Retinal pigment epithelial cell (primary cell): ENCODE data around the gene PRDM9.

Source experiments
- DNase-seq: peaks from one replicate; pipeline ENCODE4 v3.0.0-alpha.2; 2010; ENCODE audit warnings: low read depth
- H3K4me3 ChIP-seq: 2 replicates; pipeline ENCODE4 v1.5.1; 2011; ENCODE audit warnings: mild to moderate bottlenecking, low read length, control low read depth, moderate library complexity
- TF ChIP-seq, protein P1 (sequence below): conservative IDR thresholded peaks from 2 replicates; pipeline ENCODE4 v1.5.1; 2011; ENCODE audit warnings: low read depth, low read length, control low read depth, inconsistent platforms

Gene PRDM9

DNA sequence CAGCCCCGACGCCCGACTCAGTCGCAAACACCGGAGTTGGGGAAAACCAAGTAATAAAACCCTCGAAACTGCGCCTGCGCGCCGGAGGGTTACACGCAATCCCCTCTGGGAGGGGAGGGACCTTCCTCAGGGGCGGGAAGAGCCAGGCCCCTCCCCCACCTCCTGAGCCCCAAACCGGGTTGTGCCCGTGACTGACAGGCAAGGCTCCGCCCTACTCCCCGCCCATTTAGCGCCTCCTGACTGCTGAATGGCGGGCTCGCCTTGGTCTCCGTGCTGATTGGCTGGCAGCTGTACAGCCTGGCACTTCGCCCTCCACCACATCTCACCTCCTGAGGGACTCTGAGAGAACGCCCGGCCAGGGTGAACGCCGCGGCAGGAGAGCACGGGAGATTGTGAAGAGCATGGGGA is at the start of gene PRDM9:
TSS of gene PRDM9 (plus strand) at position 332 of the 408 bp plus-strand sequence. CDS start 1,425 bp downstream, outside the sequence.
- no peak within 1 kb of the TSS for H3K4me3 ChIP-seq
- no peak for DNase-seq
- TF ChIP-seq, protein P1, sequence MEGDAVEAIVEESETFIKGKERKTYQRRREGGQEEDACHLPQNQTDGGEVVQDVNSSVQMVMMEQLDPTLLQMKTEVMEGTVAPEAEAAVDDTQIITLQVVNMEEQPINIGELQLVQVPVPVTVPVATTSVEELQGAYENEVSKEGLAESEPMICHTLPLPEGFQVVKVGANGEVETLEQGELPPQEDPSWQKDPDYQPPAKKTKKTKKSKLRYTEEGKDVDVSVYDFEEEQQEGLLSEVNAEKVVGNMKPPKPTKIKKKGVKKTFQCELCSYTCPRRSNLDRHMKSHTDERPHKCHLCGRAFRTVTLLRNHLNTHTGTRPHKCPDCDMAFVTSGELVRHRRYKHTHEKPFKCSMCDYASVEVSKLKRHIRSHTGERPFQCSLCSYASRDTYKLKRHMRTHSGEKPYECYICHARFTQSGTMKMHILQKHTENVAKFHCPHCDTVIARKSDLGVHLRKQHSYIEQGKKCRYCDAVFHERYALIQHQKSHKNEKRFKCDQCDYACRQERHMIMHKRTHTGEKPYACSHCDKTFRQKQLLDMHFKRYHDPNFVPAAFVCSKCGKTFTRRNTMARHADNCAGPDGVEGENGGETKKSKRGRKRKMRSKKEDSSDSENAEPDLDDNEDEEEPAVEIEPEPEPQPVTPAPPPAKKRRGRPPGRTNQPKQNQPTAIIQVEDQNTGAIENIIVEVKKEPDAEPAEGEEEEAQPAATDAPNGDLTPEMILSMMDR, result no peak

DNA sequence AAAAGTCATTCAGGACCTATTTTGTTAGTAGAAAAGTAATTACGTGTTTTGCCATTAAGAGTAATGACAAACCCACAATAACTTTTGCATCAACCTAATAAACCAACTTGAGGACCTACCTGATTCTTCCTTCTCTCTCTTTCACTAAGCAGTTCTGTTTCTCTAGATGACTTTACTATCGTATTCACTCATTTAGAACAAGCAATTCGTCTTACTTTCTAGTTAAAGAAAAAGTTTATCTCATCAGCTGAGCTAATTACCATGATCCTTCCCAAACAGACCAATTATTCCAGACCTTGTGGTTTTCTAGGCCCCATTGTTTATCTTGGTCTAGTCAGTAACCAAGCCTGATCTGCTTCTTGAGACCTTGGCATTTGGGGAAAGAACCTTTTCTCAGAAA is 49.6 kb upstream of the PRDM9 start:
- DNase-seq, result no peak
- H3K4me3 ChIP-seq, result no peak overlapping the region
- TF ChIP-seq, protein P1, result no peak

DNA sequence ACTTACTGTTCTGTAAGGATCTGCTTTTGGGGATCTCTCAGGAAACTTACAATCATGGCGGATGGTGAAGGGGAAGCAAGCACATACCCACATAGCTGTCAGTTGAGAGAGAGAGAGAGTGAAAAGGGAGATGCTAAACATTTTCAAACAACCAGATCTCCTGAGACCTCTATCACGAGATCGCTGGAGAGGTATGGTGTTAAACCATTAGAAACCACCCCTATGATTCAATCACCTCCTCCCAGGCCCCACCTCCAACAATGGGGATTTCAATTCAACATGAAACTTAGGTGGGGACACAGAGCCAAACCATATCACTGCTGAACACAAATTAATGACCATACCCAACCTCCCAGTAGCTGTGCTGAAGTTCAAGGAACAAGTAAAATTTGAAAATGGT is 48.2 kb upstream of the PRDM9 start:
- DNase-seq, result no peak
- no peak overlapping the region for H3K4me3 ChIP-seq
- TF ChIP-seq, protein P1, result no peak

DNA sequence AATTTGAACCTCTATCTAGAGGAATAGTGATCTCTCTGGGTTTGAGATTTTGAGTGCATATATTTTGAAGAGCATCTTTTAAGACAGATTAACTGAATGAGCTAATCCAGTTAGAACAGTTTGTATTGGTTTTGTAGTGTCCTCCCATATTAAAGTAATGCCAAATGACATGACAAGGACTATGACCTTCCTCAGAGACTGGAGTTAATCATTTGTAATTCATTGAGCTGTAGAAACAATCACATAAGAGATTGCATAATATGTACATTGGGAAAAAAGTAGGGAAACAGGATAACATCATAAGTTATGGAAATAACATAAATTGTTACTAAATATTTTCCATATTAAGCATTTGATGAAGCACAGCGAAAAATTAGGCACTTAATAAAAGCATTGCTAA is 45.8 kb upstream of the PRDM9 start:
- H3K4me3 ChIP-seq, result no peak overlapping the region
- DNase-seq, result no peak
- TF ChIP-seq, protein P1, result no peak

DNA sequence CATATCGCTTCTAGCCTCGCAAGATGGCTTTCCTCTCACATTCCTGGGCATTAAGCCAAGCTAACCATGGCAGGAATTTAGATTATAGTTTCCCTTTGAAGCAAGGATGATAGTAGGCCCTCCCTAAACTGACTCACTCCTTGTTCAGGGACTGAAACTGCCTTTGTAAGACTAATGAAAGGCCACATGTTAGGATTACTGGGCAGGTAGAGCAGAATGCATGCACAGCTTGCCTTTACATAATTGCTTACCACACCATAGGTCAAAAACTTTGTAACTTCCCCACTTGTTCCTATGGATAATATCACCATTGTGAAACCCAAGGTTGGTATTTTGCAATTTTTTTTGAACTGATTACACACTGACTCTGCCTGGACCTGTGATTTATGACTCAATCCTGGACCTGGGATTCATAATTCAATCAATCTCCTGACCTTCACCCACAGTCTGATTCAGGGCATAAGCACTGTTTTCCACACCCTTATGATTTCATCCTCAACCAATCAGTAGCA is 41.0 kb upstream of the PRDM9 start:
- no peak overlapping the region for H3K4me3 ChIP-seq
- TF ChIP-seq, protein P1, result no peak
- peak; percentile 95 for DNase-seq

DNA sequence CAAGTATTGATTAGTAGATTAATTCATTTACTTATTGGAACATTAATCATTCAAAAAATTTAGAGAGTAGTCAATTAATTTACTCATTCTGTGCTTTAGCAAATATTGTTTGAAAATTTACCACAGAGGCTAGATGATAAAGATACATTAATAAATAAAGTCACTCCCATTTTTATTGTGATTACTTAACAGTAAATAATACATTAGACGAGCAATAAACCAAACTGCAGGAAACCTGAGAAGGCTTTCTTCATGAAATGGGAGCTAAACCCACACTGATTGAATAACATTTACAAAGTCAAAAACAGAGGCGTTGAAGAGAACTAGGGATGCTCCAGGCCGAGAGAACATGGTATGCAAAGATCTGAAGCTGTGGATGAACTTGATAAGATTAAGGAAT is 38.8 kb upstream of the PRDM9 start:
- no peak overlapping the region for H3K4me3 ChIP-seq
- no peak for DNase-seq
- TF ChIP-seq, protein P1, result no peak

DNA sequence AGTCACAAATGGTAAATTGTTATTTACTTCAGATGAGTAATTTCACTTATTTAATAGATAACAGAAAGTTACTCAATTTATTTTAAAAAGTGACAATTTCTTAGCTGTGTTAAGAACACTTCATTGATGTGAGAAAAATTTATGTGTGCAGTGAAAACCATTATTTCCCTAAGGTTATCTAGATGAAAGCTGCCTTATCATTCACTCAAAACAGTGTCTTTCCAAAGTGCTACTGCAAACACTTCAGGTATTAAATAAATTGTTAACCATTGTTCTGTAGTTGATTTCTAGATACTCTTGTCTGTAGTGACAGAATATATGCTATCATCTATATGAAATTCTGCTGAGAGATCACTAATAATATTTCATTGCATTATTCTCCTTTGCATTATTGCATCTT is 33.5 kb upstream of the PRDM9 start:
- no peak overlapping the region for H3K4me3 ChIP-seq
- TF ChIP-seq, protein P1, result no peak
- no peak for DNase-seq
